HG03558 (cell line): Measurements from ENCODE around the gene IQCC.

ENCODE experiments used
- ATAC-seq: cut with Tn5 transposase; IDR thresholded peaks from one replicate; pipeline ENCODE4 v1.9.1; 2021; ENCODE audit warnings: moderate number of reproducible peaks; ENCODE audit not compliant: unreplicated experiment; ENCODE audit errors: extremely low read depth

IQCC gene

GRCh38 chr1:32255072-32256071 is 49.9 kb downstream of the IQCC start:
- no peak for ATAC-seq

- no peak for ATAC-seq
Measured at GRCh38 chr1:32256473-32257226, 51.2 kb downstream of the IQCC start.

- no peak for ATAC-seq
Measured at GRCh38 chr1:32257227-32257508, 51.7 kb downstream of the IQCC start.
